Karpas-422 (cell line): ENCODE measurements around the gene AGAP5. TPM values are rescaled to one million over a fixed set of nuclear protein-coding genes. Genes with fewer than 3 reads are reported as not detected.

ENCODE experiments used
- DNase-seq: peaks from one replicate; pipeline ENCODE4 v3.0.0-alpha.2; 2015
- H2AFZ ChIP-seq: fragments of 200-600 bp; sonication (generic); 2 replicates; pipeline ENCODE4 v1.6.1; 2014; ENCODE audit warnings: antibody characterized with exemption, low read length, mixed read lengths
- H3K27ac ChIP-seq: fragments of 200-600 bp; sonication (generic); 2 replicates; pipeline ENCODE4 v1.5.1; 2014; ENCODE audit warnings: mild to moderate bottlenecking, low read length, moderate library complexity
- H3K27me3 ChIP-seq: fragments of 200-600 bp; sonication (generic); 2 replicates; pipeline ENCODE4 v1.6.1; 2014; ENCODE audit warnings: low read length, mixed read lengths
- H3K36me3 ChIP-seq: fragments of 200-600 bp; sonication (generic); 2 replicates; pipeline ENCODE4 v1.6.1; 2014; ENCODE audit warnings: low read length, mixed read lengths; ENCODE audit not compliant: insufficient read depth
- H3K4me1 ChIP-seq: fragments of 200-600 bp; sonication (generic); 2 replicates; pipeline ENCODE4 v1.6.1; 2014; ENCODE audit warnings: mild to moderate bottlenecking, low read length, mixed read lengths
- H3K4me2 ChIP-seq: fragments of 200-600 bp; sonication (generic); 2 replicates; pipeline ENCODE4 v1.6.1; 2014; ENCODE audit warnings: low read length, low read depth, mild to moderate bottlenecking; ENCODE audit not compliant: poor library complexity, severe bottlenecking
- H3K4me3 ChIP-seq: fragments of 200-600 bp; sonication (generic); 2 replicates; pipeline ENCODE4 v1.5.1; 2014; ENCODE audit warnings: mild to moderate bottlenecking, antibody characterized with exemption, low read length, mixed read lengths
- H3K79me2 ChIP-seq: fragments of 200-600 bp; sonication (generic); 2 replicates; pipeline ENCODE4 v1.6.1; 2014; ENCODE audit warnings: mild to moderate bottlenecking, low read length, mixed read lengths
- H3K9ac ChIP-seq: fragments of 200-600 bp; sonication (generic); 2 replicates; pipeline ENCODE4 v1.6.0; 2014; ENCODE audit warnings: low read length
- H3K9me2 ChIP-seq: fragments of 200-600 bp; sonication (generic), shearing (Covaris generic); replicated peaks from 2 replicates; pipeline ENCODE4 v1.6.0; 2014; ENCODE audit warnings: mild to moderate bottlenecking, low read length, moderate library complexity; ENCODE audit not compliant: insufficient read depth
- H3K9me3 ChIP-seq: fragments of 300-700, 200-600 bp; sonication (generic); 2 replicates; pipeline ENCODE4 v1.6.1; 2014; ENCODE audit warnings: low read length, mixed read lengths
- H4K20me1 ChIP-seq: fragments of 200-600 bp; sonication (generic); 2 replicates; pipeline ENCODE4 v1.6.1; 2014; ENCODE audit warnings: mild to moderate bottlenecking, antibody characterized with exemption, low read length, low read depth; ENCODE audit not compliant: insufficient read depth
- total RNA-seq: library from RNA; depleted of rRNA; stranded (reverse); fragments of >200 nt; shearing (Covaris generic); gene quantifications from 2 replicates; pipeline ENCODE4 v1.2.3, GENCODE V29; 2014; ENCODE audit warnings: low replicate concordance

AGAP5 gene
- total RNA-seq, 1 experiment from 2014 or later: 8.1 TPM

DNA sequence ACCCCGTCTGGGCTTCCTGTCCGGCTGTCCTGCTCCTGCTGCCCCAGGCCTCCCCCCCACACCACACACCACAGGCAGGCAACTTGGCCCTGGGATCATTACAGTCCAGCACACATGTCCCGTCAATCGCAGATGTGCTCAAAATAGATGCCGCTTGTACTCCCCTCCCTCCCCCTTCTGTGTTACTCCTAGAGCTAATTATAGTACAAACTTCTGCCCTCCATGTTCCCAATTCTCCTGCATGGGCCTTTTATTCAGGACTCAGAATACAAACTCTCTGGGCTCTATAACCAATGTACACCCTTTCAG, 42.0 kb downstream of the AGAP5 start, which contains the start of gene SYNPO2L:
TSS of gene SYNPO2L (minus strand) at position 40 of the 309 bp plus-strand sequence. CDS start 107 bp downstream, outside the sequence.
- H2AFZ ChIP-seq: no peak within 1 kb of the TSS
- H3K9ac ChIP-seq: no peak within 1 kb of the TSS
- no peaks in the 10 kb centered on the region for H3K79me2 ChIP-seq
- no peak for DNase-seq
- H3K36me3 ChIP-seq: no peaks in the 10 kb centered on the region
- H3K4me3 ChIP-seq: no peak within 1 kb of the TSS
- no peaks in the 10 kb centered on the region for H3K27me3 ChIP-seq
- H4K20me1 ChIP-seq: no peaks in the 10 kb centered on the region
- no peaks in the 10 kb centered on the region for H3K9me2 ChIP-seq
- H3K4me1 ChIP-seq: peaks cover 4% of the 10 kb centered on the region; the same call in 1 of the 2 replicates
- H3K4me2 ChIP-seq: no peak within 1 kb of the TSS
- no peak within 1 kb of the TSS for H3K27ac ChIP-seq
- no peaks in the 10 kb centered on the region for H3K9me3 ChIP-seq

DNA sequence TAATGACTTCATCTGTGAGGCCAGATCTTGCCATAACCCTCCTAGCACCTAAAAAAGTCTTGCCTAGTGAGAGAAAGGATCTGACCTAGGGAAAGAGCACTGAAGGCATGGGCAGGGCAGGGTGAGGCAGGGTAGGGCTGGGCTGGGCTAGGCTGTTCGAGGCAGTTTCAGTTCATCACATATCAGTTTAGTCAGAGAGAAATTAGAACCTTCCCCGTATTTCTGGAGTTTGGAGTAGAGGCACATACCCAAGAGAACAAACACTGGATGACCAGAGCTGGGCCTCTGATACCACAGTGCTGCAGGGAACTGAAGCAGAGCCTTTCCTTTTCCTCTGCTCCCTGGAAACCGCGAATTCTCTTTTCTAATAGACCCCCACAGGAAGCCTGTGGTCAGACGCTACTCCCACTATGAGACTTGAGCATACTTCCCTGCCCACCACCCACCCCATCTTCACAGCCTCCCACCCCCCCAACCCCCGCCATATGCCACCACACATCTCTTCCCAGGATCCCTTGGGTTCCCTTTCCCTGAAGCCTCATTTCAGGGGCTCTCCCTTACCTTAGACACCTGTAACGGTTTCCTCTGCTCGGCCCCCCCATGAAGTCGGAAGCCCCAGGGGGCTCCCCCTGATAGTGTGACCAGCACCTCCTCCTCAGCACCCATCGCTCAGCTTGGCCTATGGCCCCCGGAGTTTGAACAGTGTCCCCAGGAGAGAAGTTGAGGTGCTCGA, 42.5 kb downstream of the AGAP5 start:
- peak; percentile 21 for DNase-seq
- no peak overlapping the region for H2AFZ ChIP-seq
- H3K4me2 ChIP-seq: no peak overlapping the region
- H3K79me2 ChIP-seq: no peaks in the 10 kb centered on the region
- H3K9me3 ChIP-seq: no peaks in the 10 kb centered on the region
- no peaks in the 10 kb centered on the region for H4K20me1 ChIP-seq
- no peaks in the 10 kb centered on the region for H3K36me3 ChIP-seq
- peaks cover 7% of the 10 kb centered on the region; the same call in 1 of the 2 replicates for H3K4me1 ChIP-seq
- H3K4me3 ChIP-seq: no peak overlapping the region
- H3K9me2 ChIP-seq: no peaks in the 10 kb centered on the region
- H3K27ac ChIP-seq: no peak overlapping the region
- H3K9ac ChIP-seq: no peak overlapping the region
- no peaks in the 10 kb centered on the region for H3K27me3 ChIP-seq

DNA sequence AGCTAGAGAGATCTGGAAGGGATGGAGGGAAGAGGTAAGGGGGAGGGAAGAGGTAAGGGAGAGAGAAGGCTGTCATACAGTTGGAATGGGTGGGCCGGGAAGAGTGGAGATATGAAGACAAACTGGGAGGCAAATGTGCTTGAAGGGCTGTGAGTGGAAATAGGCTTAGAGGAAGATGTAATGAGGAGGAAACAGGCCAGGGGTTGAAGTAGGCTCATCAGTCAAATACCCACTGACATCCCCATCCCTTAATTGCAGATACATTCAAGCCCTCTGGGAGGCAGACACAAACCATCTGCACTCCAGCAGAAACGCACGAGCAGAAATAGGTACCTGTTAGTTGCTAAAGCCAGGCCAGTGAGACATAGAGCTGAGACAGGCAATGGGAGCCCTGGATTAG, 44.2 kb downstream of the AGAP5 start:
- Histone ChIP-seq H2AFZ (no peak overlapping the region; the same call in 1 of the 2 replicates), H3K36me3 (no peaks in the 10 kb centered on the region), H3K4me1 (peaks cover 8% of the 10 kb centered on the region; the same call in 1 of the 2 replicates), H3K27me3 (no peaks in the 10 kb centered on the region), H3K27ac (no peak overlapping the region), H3K9me2 (no peaks in the 10 kb centered on the region), H3K4me3 (no peak overlapping the region), H3K79me2 (no peaks in the 10 kb centered on the region), H3K9ac (no peak overlapping the region), H3K9me3 (no peaks in the 10 kb centered on the region), H4K20me1 (no peaks in the 10 kb centered on the region), H3K4me2 (no peak overlapping the region)
- DNase-seq: peak; percentile 79

DNA sequence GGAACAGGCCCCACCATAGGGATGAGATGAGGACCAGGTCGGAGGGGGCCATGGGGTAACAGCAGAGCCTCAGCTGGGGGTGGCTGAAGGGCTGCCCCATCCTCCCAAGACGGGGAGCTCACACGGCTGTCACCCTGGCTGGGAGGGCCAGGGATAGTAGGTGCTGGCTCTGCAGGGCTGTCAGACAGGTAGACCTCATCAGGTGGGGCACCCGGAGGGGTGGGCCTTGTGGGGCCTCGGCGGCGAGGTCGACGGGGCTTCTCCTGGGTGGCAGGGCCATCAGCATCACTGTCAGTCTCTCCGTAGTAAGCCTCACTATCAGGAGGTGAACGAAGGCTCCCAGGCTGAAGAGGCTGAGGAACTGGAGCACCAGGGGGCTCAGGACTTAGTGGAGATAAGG, 44.7 kb downstream of the AGAP5 start:
- no peak overlapping the region for H3K9ac ChIP-seq

DNA sequence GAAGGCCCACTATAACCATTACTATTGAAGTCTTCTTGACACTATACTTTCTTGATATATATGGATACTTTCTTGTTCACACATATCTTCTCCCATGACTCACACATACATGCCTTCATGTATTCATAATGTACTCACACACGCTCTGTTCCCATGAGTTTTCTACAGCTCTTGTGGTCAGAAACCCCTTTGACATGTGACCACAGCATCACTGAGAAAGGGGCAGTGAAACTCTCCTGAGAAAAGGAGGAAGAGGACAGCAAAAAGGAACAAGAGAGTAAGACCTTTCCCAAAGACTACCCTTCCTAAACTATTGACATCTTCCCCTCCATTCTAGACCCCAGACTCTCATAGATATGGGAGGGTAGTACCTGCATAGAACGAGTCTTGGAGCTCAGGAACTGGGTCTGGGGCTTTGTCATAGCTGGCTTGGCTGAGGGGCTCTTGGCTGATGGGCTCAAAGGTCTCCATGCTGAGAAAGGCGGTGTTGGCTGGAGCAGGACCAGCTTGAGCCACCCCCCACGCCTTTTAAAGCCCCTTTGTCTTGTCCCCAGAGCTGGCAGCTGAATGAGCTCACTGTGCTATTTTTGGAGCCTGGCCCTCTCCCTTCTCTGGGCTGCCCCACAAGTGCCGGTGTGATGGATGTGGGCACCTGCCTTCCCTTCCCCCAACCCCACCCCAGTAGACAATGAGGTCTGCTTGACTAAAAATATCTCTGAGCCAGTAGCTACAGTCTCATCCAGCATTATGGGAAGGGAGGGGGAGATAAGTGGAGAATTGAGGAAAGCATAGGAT, 47.2 kb downstream of the AGAP5 start:
- no peaks in the 10 kb centered on the region for H4K20me1 ChIP-seq
- DNase-seq: peak; percentile 34
- H2AFZ ChIP-seq: no peak overlapping the region
- H3K9me3 ChIP-seq: no peaks in the 10 kb centered on the region
- no peak overlapping the region for H3K4me2 ChIP-seq
- H3K27ac ChIP-seq: no peak overlapping the region
- peaks cover 8% of the 10 kb centered on the region; the same call in 1 of the 2 replicates for H3K4me1 ChIP-seq
- no peaks in the 10 kb centered on the region for H3K79me2 ChIP-seq
- no peaks in the 10 kb centered on the region for H3K36me3 ChIP-seq
- H3K27me3 ChIP-seq: no peaks in the 10 kb centered on the region
- H3K9ac ChIP-seq: no peak overlapping the region
- no peaks in the 10 kb centered on the region for H3K9me2 ChIP-seq
- H3K4me3 ChIP-seq: no peak overlapping the region

More for the DNA sequence above, 44.7 kb downstream of the AGAP5 start:
- Histone ChIP-seq H3K27me3 (no peaks in the 10 kb centered on the region), H2AFZ (no peak overlapping the region), H3K4me3 (no peak overlapping the region), H3K9me3 (no peaks in the 10 kb centered on the region), H3K36me3 (no peaks in the 10 kb centered on the region), H3K4me1 (peaks cover 8% of the 10 kb centered on the region; the same call in 1 of the 2 replicates), H4K20me1 (no peaks in the 10 kb centered on the region), H3K27ac (no peak overlapping the region), H3K9me2 (no peaks in the 10 kb centered on the region), H3K79me2 (no peaks in the 10 kb centered on the region), H3K4me2 (no peak overlapping the region)
- DNase-seq: no peak

DNA sequence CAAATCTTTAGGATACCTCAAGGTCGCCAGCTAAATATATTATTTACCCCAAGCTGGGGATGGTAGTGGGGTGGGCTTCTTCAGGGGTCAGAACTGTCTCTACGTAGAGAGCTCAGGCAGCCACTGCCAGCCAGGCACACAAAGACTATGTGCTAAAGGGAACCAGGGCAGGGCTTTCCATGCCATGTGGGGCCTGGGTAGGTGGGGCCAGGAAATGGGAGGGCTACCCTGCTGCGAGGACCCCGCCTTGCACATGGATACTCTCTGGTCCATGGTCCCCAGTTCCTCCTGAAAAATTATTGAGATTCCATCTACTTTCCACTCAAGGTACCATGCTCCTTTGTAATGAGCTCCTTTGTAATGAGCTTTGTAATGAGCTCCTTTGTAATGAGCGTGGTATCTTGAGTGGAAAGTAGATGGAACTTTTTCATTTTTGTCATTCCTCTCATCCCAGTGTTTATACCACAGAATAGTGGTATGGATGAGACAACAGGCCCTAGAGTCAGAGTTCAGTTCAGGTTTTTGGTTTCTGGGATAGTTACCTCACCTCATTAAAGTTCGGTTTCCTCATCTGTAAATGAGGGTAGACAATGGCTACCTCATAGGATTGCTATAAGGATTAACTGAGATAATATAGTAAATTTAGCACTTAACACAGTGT, 47.9 kb downstream of the AGAP5 start:
- no peaks in the 10 kb centered on the region for H4K20me1 ChIP-seq
- no peaks in the 10 kb centered on the region for H3K79me2 ChIP-seq
- H3K9me3 ChIP-seq: no peaks in the 10 kb centered on the region
- H2AFZ ChIP-seq: no peak overlapping the region
- H3K27me3 ChIP-seq: no peaks in the 10 kb centered on the region
- no peak overlapping the region for H3K9ac ChIP-seq
- H3K9me2 ChIP-seq: no peaks in the 10 kb centered on the region
- H3K4me2 ChIP-seq: no peak overlapping the region
- no peaks in the 10 kb centered on the region for H3K36me3 ChIP-seq
- H3K4me3 ChIP-seq: no peak overlapping the region
- H3K4me1 ChIP-seq: peaks cover 8% of the 10 kb centered on the region; the same call in 1 of the 2 replicates
- peak; percentile 29 for DNase-seq
- H3K27ac ChIP-seq: no peak overlapping the region

DNA sequence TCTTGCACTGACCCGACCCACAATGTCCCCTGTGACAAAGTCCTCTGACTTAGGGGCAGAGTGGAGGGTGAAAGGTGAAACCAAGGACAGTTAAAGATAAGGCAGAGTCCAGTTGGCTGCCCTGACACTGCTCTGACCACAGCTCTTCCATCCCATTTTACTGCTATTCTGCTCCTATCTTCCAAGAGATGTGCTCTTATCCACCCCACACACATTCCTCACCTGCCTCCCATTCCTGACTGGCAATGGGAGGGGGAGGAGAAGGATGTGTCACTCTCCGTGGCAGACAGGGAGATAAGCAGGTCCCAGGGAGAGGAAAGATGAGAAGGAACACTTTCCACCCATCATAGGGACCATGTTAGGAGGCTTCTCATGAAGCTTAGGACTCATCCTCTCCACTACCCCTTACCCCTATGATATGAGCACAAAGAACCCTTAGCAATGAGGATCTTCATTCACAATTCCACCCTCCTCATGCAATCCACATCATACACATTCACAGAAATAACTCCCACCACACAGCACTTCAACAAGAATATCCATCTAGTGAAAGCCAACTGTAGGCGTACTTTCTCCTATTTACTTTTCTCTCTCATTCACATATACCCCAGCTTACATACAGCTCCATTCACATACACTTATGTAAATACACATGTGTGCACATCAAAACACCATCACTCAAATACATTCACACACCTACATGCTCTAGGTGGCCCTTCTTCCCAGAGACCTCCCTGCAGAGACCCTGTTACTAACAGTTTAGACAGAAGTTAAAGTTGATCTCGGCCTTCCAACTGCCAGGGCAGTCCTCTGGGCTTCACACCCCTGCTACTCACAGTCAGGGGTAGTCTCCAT, 48.7 kb downstream of the AGAP5 start:
- Histone ChIP-seq H4K20me1 (no peaks in the 10 kb centered on the region), H3K79me2 (no peaks in the 10 kb centered on the region), H3K4me3 (no peak overlapping the region), H3K27ac (no peak overlapping the region), H3K9me2 (no peaks in the 10 kb centered on the region), H3K9ac (no peak overlapping the region), H3K9me3 (no peaks in the 10 kb centered on the region), H3K4me2 (no peak overlapping the region), H2AFZ (no peak overlapping the region), H3K27me3 (no peaks in the 10 kb centered on the region), H3K4me1 (peaks cover 8% of the 10 kb centered on the region; the same call in 1 of the 2 replicates), H3K36me3 (no peaks in the 10 kb centered on the region)
- DNase-seq: peak; percentile 36
